GM21360 (cell line): ENCODE measurements around the gene TMEM132C.

ENCODE experiments used
- ATAC-seq: cut with Tn5 transposase; IDR thresholded peaks from one replicate; pipeline ENCODE4 v1.9.1; 2021; ENCODE audit warnings: mild to moderate bottlenecking, moderate library complexity; ENCODE audit not compliant: unreplicated experiment

TMEM132C gene

GRCh38 chr12:128693771-128694170 is 426.8 kb downstream of the TMEM132C start:
- ATAC-seq = no peak

GRCh38 chr12:128694445-128694844 is 427.5 kb downstream of the TMEM132C start:
- ATAC-seq = no peak

GRCh38 chr12:128695697-128696096 is 428.7 kb downstream of the TMEM132C start:
- no peak for ATAC-seq

- no peak for ATAC-seq
These were observed 431.5 kb downstream of the TMEM132C start for GRCh38 chr12:128698301-128698972.

GRCh38 chr12:128699106-128699505 is 432.1 kb downstream of the TMEM132C start:
- no peak for ATAC-seq

GRCh38 chr12:128702371-128702770 is 435.4 kb downstream of the TMEM132C start:
- ATAC-seq = no peak

- no peak for ATAC-seq
These were observed 438.2 kb downstream of the TMEM132C start for GRCh38 chr12:128705140-128705539.

- ATAC-seq = no peak
These were observed 440.5 kb downstream of the TMEM132C start for GRCh38 chr12:128707488-128707887.

- ATAC-seq = no peak
These were observed 441.8 kb downstream of the TMEM132C start for GRCh38 chr12:128708789-128709188.

- no peak for ATAC-seq
These were observed 442.7 kb downstream of the TMEM132C start for GRCh38 chr12:128709660-128710059.

GRCh38 chr12:128711486-128711885 is 444.5 kb downstream of the TMEM132C start:
- no peak for ATAC-seq

- ATAC-seq = no peak
These were observed 445.7 kb downstream of the TMEM132C start for GRCh38 chr12:128712622-128713021.

GRCh38 chr12:128715485-128715884 is 448.5 kb downstream of the TMEM132C start:
- no peak for ATAC-seq

- no peak for ATAC-seq
These were observed 457.6 kb downstream of the TMEM132C start for GRCh38 chr12:128724468-128725046.

GRCh38 chr12:128726886-128727285 is 459.9 kb downstream of the TMEM132C start:
- ATAC-seq = no peak

GRCh38 chr12:128727461-128727860 is 460.5 kb downstream of the TMEM132C start:
- ATAC-seq = no peak

- no peak for ATAC-seq
These were observed 461.0 kb downstream of the TMEM132C start for GRCh38 chr12:128727999-128728398.

GRCh38 chr12:128729628-128730121 is 462.7 kb downstream of the TMEM132C start:
- ATAC-seq = no peak

GRCh38 chr12:128734371-128734770 is 467.4 kb downstream of the TMEM132C start:
- ATAC-seq = no peak

GRCh38 chr12:128737292-128737966 is 470.5 kb downstream of the TMEM132C start:
- no peak for ATAC-seq

GRCh38 chr12:128743916-128744315 is 476.9 kb downstream of the TMEM132C start:
- ATAC-seq = no peak
